G401 (cell line): ENCODE measurements around the gene NANOS3. TPM values are rescaled to one million over a fixed set of nuclear protein-coding genes. Genes with fewer than 3 reads are reported as not detected.
"Not testable (repeated sequence)": the region's sequence is repeated elsewhere in the genome, so short reads cannot be mapped to it uniquely, and the experiment has no call there.

ENCODE experiments used
- DNase-seq: peaks from one replicate; pipeline ENCODE4 v3.0.0-alpha.2; 2015; ENCODE audit warnings: low spot score
- in situ Hi-C: cut with HindIII; loops from 2 replicates; pipeline ENCODE4 v1.10.0; 2016; ENCODE audit warnings: low sequenced_read_pairs, mixed read lengths
- total RNA-seq: library from RNA; depleted of rRNA; stranded (reverse); fragments of >200 nt; shearing (Covaris generic); gene quantifications from 2 replicates; pipeline ENCODE4 v1.2.3, GENCODE V29; 2014

Gene NANOS3
- total RNA-seq, 1 experiment from 2014 or later, result 3.0 TPM

GRCh38 chr19:13842291-13843103, 34.4 kb upstream of the NANOS3 start:
- DNase-seq, result no peak
- in situ Hi-C loops, result no loop called here

GRCh38 chr19:13843104-13843921, 33.6 kb upstream of the NANOS3 start:
- DNase-seq, result no peak
- in situ Hi-C loops, result no loop called here

DNA sequence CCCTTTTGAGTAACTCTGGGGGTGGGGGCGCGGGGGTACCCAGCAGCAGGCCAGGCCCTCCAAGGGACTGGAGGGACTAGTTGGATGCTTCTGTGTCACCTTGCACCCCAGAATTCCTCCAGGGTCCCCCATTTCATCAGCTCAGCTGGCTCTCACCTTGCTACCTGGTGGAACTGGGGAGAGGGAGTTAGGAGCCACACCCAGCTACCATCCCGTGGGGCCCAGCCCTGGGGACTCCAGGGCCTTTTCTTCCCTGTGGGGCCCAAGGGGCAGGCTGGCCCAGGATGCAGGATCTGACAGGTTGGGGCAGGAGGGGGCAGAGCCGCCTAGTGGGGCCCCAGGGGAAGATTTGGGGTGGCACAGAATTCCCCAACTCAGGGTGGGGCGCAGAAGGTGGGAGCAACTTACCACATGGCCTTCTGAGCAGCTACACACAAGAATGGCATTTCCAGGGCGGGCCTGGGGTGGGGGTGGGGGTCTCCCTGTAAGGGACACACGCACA, 32.8 kb upstream of the NANOS3 start:
- DNase-seq, result no peak
- in situ Hi-C loops, result no loop called here

GRCh38 chr19:13846557-13847406, 30.2 kb upstream of the NANOS3 start:
- peak; percentile 57 for DNase-seq
- in situ Hi-C loops, result no loop called here

- no peak for DNase-seq
- in situ Hi-C loops, result no loop called here
Measured at GRCh38 chr19:13847407-13848339, 29.3 kb upstream of the NANOS3 start.

- in situ Hi-C loops, result no loop called here
- no peak for DNase-seq
Measured at GRCh38 chr19:13848340-13848677, 28.6 kb upstream of the NANOS3 start.

GRCh38 chr19:13848798-13849676, 27.9 kb upstream of the NANOS3 start:
- in situ Hi-C loops, result no loop called here
- no peak for DNase-seq

DNA sequence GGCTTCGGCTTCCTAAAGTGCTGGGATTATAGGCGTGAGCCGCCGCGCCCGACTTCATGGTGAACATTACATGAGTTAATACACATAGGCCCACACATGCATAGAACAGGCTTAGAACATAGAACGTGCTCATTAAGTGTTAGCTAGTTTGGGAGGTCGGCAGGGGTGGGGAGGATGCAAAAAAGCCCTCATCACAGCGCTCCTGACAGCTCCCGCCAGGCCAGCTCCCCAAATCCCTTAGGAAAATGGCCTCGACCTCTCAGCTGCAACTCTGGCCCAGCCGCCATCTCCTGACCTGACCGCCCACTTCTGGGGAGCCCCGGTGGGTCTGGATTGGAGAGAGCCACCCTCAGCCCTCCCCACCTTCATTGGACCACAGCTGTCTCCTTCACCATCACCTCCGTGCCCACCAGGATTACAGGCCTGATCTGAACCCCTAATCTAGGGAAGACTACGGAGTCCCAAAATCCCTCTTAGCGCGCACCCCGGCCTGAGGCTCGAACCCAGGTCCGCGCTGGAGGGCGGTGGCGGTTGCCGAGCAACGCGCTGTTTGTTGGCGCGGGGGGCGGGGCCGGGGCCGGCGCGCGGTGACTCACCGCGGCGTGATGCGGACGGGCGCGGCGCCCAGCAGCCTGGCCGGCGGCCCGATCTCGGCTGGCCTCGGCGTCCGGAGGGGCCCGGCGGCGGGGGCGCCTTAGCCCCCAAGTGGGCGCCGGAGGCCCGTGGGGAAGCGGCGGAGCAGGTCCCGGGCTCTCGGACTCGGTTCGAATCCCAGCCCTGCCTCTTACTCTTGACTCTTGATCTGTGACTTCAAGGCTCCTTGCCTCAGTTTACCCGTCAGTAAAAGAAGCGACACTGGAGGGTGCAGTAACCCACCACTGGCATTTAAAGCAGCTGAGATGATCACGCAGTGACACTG, 26.7 kb upstream of the NANOS3 start:
- in situ Hi-C loops, result no loop called here
- no peak for DNase-seq

DNA sequence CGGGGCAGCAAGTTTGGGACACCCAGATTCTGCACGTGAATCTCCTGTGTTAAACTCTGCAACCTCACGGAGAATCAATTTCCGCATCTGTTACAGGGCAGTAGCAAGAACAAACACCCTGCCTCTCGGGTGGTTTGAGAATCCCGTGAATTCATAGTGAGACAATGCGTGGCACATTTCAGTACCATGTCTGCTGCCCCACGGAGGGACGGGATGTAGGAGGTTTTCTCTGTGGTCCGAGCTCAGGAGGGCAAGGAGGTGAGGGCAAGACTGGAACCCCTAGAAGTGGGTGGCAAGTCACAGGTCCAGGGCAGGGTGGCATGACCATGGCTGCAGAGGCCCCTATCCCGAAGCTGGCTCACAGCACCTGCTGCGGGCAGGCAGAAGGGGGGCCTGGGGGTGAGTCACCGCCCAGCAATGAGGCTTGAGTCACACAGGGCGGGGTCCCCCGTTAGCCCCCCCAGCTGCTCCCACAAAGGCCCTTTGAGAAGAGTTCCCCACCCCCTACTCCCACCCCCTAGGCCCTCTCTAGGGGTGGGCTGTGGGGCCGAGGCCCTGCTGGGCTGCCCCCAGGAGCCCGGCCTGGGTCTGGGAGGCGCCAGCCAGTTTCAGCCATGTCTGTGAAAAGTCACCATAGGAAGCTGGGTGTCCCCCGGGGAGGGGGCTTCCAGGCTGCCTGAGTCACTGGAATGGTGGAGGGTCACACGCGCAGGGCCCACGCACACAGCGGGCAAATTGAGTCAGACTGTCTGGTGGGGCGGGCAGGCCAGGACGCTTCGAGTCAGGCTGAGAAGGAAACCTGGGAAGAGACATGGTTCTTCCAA, 25.8 kb upstream of the NANOS3 start:
- no peak for DNase-seq
- in situ Hi-C loops, result no loop called here

GRCh38 chr19:13851734-13852114, 25.2 kb upstream of the NANOS3 start:
- in situ Hi-C loops, result not testable (repeated sequence)

GRCh38 chr19:13852171-13852707, 24.7 kb upstream of the NANOS3 start:
- DNase-seq, in situ Hi-C loops: not testable (repeated sequence)

More at GRCh38 chr19:13851734-13852114, 25.2 kb upstream of the NANOS3 start:
- DNase-seq, result not testable (repeated sequence)

DNA sequence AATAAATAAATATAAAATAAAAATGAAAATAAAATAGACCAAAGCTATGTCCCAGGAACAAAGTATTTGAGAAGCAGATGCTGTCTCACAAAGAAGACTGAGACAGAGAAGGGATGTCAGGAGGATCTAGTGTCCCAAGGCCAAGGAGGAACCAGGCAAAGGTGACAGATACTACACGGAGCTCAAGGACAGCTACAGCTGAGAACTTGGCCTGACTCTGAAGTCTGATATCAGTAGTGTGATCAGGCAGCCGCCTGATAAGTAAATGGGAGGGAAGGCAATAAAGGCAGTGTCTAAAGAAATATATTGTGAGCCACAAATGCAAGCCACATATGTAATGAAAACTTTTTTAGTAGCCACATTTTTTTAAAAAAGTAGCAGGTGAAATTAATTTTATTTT, 20.4 kb upstream of the NANOS3 start:
- DNase-seq, result no peak
- in situ Hi-C loops, result no loop called here

DNA sequence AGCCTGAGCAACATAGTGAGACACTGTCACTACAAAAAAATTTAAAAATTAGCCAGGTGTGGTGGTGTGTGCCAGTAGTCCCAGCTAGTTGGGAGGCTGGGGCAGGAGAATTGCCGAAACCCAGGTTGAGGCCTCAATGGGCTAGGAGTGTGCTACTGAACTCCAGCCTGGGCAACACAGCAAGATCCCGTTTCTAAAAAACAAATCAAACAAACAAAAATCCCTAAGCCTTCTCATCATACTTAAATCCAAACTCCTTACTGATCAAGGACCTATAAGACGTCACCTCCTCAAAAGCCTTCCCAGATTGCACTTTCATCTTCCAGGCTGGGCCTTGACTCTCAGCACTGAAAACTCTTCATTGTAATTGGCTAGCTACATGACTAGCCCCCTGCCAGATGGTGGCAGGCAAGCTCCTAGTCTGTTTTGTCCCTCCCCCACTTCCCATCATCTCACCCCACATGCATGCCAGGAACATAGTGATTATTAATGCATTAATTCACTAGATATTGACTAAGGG, 17.5 kb upstream of the NANOS3 start:
- no peak for DNase-seq
- in situ Hi-C loops, result no loop called here

- in situ Hi-C loops, result no loop called here
Measured at GRCh38 chr19:13860679-13861391, 16.1 kb upstream of the NANOS3 start.

GRCh38 chr19:13861392-13861713, 15.6 kb upstream of the NANOS3 start:
- DNase-seq, result no peak
- in situ Hi-C loops, result no loop called here

More at GRCh38 chr19:13860679-13861391, 16.1 kb upstream of the NANOS3 start:
- DNase-seq, result no peak
